ENCODE results near the gene AGBL1. TPM values are rescaled to one million over a fixed set of nuclear protein-coding genes. Genes with fewer than 3 reads are reported as not detected.
"Not testable (repeated sequence)": the region's sequence is repeated elsewhere in the genome, so short reads cannot be mapped to it uniquely, and the experiment has no call there.

Gene AGBL1
- total RNA-seq, 1 donor from 2014 or later = 0.76 TPM

- H3K4me3 Mint-ChIP-seq (ENCODE audit: unreplicated experiment) = no peak overlapping the region
- DNase-seq = no peak
- H3K27me3 Mint-ChIP-seq (ENCODE audit: unreplicated experiment) = no peaks in the 10 kb centered on the region
- peaks cover 19% of the 10 kb centered on the region for H3K36me3 Mint-ChIP-seq (ENCODE audit: unreplicated experiment)
- H3K9me3 Mint-ChIP-seq (ENCODE audit: unreplicated experiment) = no peaks in the 10 kb centered on the region
- no peaks in the 10 kb centered on the region for H3K4me1 Mint-ChIP-seq (ENCODE audit: low read depth, unreplicated experiment)
- no peak overlapping the region for H3K27ac Mint-ChIP-seq (ENCODE audit: unreplicated experiment)
- TF ChIP-seq, protein P1, sequence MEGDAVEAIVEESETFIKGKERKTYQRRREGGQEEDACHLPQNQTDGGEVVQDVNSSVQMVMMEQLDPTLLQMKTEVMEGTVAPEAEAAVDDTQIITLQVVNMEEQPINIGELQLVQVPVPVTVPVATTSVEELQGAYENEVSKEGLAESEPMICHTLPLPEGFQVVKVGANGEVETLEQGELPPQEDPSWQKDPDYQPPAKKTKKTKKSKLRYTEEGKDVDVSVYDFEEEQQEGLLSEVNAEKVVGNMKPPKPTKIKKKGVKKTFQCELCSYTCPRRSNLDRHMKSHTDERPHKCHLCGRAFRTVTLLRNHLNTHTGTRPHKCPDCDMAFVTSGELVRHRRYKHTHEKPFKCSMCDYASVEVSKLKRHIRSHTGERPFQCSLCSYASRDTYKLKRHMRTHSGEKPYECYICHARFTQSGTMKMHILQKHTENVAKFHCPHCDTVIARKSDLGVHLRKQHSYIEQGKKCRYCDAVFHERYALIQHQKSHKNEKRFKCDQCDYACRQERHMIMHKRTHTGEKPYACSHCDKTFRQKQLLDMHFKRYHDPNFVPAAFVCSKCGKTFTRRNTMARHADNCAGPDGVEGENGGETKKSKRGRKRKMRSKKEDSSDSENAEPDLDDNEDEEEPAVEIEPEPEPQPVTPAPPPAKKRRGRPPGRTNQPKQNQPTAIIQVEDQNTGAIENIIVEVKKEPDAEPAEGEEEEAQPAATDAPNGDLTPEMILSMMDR (IDR thresholded peaks at IDR 0.05; ENCODE audit: partially characterized antibody, unreplicated experiment) = no peak
Observed at GRCh38 chr15:86103825-86104224, 24.2 kb downstream of the AGBL1 start.

DNA sequence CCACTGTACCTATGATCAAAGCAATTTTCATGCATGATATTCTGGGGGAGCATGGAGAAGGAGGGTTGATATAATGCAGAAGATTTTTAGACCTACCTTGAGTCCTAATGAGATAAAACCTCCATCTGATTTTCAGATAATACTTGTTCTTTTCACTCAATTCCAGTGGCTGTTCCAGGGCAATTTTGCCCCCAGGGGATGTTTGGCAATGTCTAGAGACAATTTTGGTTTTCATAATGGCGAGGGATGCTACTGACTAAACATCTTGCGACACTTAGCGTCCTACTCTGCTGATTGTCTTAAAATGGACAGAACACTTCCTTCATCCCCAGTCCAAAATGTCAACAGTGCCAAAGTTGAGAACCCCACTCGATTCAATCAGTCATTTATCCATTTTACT, 26.6 kb downstream of the AGBL1 start:
- no peak overlapping the region for H3K27ac Mint-ChIP-seq (ENCODE audit: unreplicated experiment)
- peaks cover 21% of the 10 kb centered on the region for H3K36me3 Mint-ChIP-seq (ENCODE audit: unreplicated experiment)
- no peak for DNase-seq
- no peaks in the 10 kb centered on the region for H3K9me3 Mint-ChIP-seq (ENCODE audit: unreplicated experiment)
- H3K27me3 Mint-ChIP-seq (ENCODE audit: unreplicated experiment) = no peaks in the 10 kb centered on the region
- no peaks in the 10 kb centered on the region for H3K4me1 Mint-ChIP-seq (ENCODE audit: low read depth, unreplicated experiment)
- H3K4me3 Mint-ChIP-seq (ENCODE audit: unreplicated experiment) = no peak overlapping the region
- TF ChIP-seq, protein P1 (IDR thresholded peaks at IDR 0.05; ENCODE audit: partially characterized antibody, unreplicated experiment) = no peak

GRCh38 chr15:86115145-86115801, 35.6 kb downstream of the AGBL1 start:
- Mint-ChIP-seq H3K27ac (ENCODE audit: unreplicated experiment) (no peak overlapping the region), H3K4me1 (ENCODE audit: low read depth, unreplicated experiment) (no peaks in the 10 kb centered on the region), H3K36me3 (ENCODE audit: unreplicated experiment) (peaks cover 5% of the 10 kb centered on the region), H3K9me3 (ENCODE audit: unreplicated experiment) (no peaks in the 10 kb centered on the region), H3K4me3 (ENCODE audit: unreplicated experiment) (no peak overlapping the region), H3K27me3 (ENCODE audit: unreplicated experiment) (no peaks in the 10 kb centered on the region)
- TF ChIP-seq, protein P1 (IDR thresholded peaks at IDR 0.05; ENCODE audit: partially characterized antibody, unreplicated experiment) = no peak
- DNase-seq = no peak

GRCh38 chr15:86121568-86122225, 42.0 kb downstream of the AGBL1 start:
- Mint-ChIP-seq H3K27ac (ENCODE audit: unreplicated experiment) (no peak overlapping the region), H3K36me3 (ENCODE audit: unreplicated experiment) (no peaks in the 10 kb centered on the region), H3K4me3 (ENCODE audit: unreplicated experiment) (no peak overlapping the region), H3K9me3 (ENCODE audit: unreplicated experiment) (no peaks in the 10 kb centered on the region), H3K4me1 (ENCODE audit: low read depth, unreplicated experiment) (no peaks in the 10 kb centered on the region), H3K27me3 (ENCODE audit: unreplicated experiment) (no peaks in the 10 kb centered on the region)
- no peak for DNase-seq
- TF ChIP-seq, protein P1 (IDR thresholded peaks at IDR 0.05; ENCODE audit: partially characterized antibody, unreplicated experiment) = no peak

DNA sequence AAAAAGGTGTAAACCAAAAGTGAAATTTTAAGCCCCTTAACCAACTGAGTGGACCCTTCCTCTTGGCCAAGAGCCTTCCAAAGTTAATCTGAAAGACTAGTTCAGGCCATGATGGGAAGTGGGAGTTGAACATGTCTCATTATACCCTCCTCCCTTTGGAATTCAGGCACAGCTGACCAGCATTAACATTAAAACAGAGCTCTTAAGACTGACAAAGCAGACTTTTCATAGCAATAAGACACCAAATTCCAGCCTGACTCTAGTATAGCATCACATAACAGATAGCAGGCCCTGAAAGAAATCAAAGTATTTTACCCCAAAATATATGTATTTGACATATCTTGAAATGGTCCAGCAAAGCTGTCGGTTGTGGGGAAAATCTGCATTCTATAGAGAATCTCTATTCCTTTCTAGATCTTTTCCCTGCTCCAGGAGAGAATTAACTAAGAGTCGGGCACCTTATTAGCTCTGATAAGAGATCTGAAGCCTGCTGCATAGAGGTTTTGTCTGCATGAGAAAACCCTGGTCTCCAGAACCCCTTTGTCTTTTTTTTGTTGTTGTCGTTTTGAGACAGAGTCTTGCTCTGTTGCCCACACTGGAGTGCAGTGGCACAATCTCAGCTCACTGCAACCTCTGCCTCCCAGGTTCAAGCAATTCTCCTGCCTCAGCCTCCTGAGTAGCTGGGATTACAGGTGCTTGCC, 43.2 kb downstream of the AGBL1 start:
- DNase-seq; H3K4me3 Mint-ChIP-seq (ENCODE audit: unreplicated experiment); H3K36me3 Mint-ChIP-seq (ENCODE audit: unreplicated experiment); H3K27me3 Mint-ChIP-seq (ENCODE audit: unreplicated experiment); H3K4me1 Mint-ChIP-seq (ENCODE audit: low read depth, unreplicated experiment); H3K27ac Mint-ChIP-seq (ENCODE audit: unreplicated experiment); H3K9me3 Mint-ChIP-seq (ENCODE audit: unreplicated experiment): not testable (repeated sequence)
